Measurements from ENCODE around the gene PPFIA3.
"Not testable (repeated sequence)": the region's sequence is repeated elsewhere in the genome, so short reads cannot be mapped to it uniquely, and the experiment has no call there.

GRCh38 chr19:49127225-49127624 is 7.9 kb downstream of the PPFIA3 start:
- TF ChIP-seq CTCF (IDR thresholded peaks at IDR 0.05; ENCODE audit: low read depth, low read length, missing input control); MAX (IDR thresholded peaks at IDR 0.05); TAF1 (conservative IDR thresholded peaks at IDR 0.05); RAD21 (IDR thresholded peaks at IDR 0.05); FOXA1 (IDR thresholded peaks at IDR 0.05); GABPA (IDR thresholded peaks at IDR 0.05 in 1 of 2, conservative IDR thresholded peaks at IDR 0.05 in 1 of 2); ZBTB33 (IDR thresholded peaks at IDR 0.05); NR2F2 (IDR thresholded peaks at IDR 0.05); YY1 (IDR thresholded peaks at IDR 0.05); JUND (IDR thresholded peaks at IDR 0.05): not testable (repeated sequence)

All from liver (tissue), 3 donors.